ENCODE measurements around the gene HECTD4.

- no peak for TF ChIP-seq EZH2 (IDR thresholded peaks at IDR 0.05)
- no peak for TF ChIP-seq POLR2AphosphoS5 (IDR thresholded peaks at IDR 0.05; ENCODE audit: low read depth, low read length)
- TF ChIP-seq, protein P1, sequence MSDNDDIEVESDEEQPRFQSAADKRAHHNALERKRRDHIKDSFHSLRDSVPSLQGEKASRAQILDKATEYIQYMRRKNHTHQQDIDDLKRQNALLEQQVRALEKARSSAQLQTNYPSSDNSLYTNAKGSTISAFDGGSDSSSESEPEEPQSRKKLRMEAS (IDR thresholded peaks at IDR 0.05) = no peak
- no peak for TF ChIP-seq POLR2A (IDR thresholded peaks at IDR 0.05; ENCODE audit: borderline replicate concordance, extremely low read depth, insufficient read depth, insufficient read length)
- TF ChIP-seq RAD21 (IDR thresholded peaks at IDR 0.05; ENCODE audit: low read depth) = no peak
These were observed 111.6 kb downstream of the HECTD4 start for GRCh38 chr12:112270673-112271072.
